ENCODE data around the gene INPP5D. TPM values are rescaled to one million over a fixed set of nuclear protein-coding genes. Genes with fewer than 3 reads are reported as not detected.

The INPP5D gene
- total RNA-seq, 1 donor from 2014 or later: 18.3 TPM

DNA sequence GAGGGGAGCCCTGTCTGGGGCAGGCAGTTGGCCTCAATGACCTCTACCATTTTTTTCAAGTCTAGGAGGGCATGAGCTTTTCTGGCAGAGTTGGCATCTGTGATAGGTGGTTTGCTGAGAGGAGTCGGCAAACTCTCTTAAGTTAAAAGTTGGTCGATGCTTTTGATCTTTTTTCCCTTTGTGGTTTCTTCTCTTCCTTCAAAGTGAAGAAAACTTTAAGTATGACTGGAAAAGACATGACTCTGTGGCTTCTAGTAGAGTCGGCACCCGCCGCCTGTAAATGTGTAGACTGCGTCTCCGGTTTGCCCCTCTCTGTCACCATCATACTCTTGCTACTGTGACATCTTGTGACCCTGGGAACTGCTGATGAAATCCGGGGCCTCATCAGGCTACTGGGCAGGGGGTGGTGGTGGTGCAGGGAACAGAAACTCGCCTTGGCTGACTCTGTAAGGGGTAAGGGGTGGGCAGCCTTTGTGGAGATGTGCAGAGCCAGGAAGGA lies 21.1 kb downstream of the INPP5D start:
- Mint-ChIP-seq H3K4me1 (ENCODE audit: unreplicated experiment) (no peaks in the 10 kb centered on the region), H3K4me3 (no peak overlapping the region), H3K27ac (no peak overlapping the region), H3K36me3 (no peaks in the 10 kb centered on the region), H3K9me3 (no peaks in the 10 kb centered on the region), H3K27me3 (peaks cover 7% of the 10 kb centered on the region)
- DNase-seq (ENCODE audit: extremely low spot score, unreplicated experiment): no peak
- TF ChIP-seq CTCF (conservative IDR thresholded peaks at IDR 0.05): no peak

DNA sequence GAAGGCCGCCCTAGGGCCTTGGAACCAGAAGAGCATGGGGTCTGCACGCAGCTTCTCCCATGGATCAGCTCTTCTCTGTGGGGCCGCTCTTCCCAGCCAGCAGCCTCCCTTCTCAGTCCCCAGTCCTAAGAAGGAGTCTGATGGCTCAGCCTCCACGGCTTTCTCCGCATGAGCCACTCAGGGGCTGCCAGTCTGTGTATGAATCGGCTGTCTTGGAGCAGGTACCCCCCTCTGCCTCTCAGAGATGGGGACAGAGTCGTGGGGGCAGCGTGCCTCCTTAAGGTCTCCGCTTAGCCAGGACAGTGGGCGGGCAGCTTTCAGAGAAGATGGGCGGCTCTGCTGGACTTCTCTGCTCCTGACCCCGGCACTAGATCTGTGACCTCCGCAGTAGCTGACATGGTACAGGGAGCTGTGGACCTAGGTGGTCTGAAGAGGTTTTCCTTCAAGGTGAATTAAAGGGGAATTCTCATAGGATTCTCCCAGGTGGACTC lies 21.6 kb downstream of the INPP5D start:
- peaks cover 7% of the 10 kb centered on the region for H3K27me3 Mint-ChIP-seq
- no peaks in the 10 kb centered on the region for H3K36me3 Mint-ChIP-seq
- TF ChIP-seq CTCF (conservative IDR thresholded peaks at IDR 0.05): no peak
- DNase-seq (ENCODE audit: extremely low spot score, unreplicated experiment): no peak
- no peaks in the 10 kb centered on the region for H3K4me1 Mint-ChIP-seq (ENCODE audit: unreplicated experiment)
- H3K9me3 Mint-ChIP-seq: no peaks in the 10 kb centered on the region
- no peak overlapping the region for H3K27ac Mint-ChIP-seq
- no peak overlapping the region for H3K4me3 Mint-ChIP-seq

GRCh38 chr2:233082222-233082930 lies 22.2 kb downstream of the INPP5D start:
- no peaks in the 10 kb centered on the region for H3K9me3 Mint-ChIP-seq
- TF ChIP-seq CTCF (conservative IDR thresholded peaks at IDR 0.05): no peak
- no peak overlapping the region for H3K4me3 Mint-ChIP-seq
- no peak for DNase-seq (ENCODE audit: extremely low spot score, unreplicated experiment)
- H3K27ac Mint-ChIP-seq: no peak overlapping the region
- no peaks in the 10 kb centered on the region for H3K36me3 Mint-ChIP-seq
- H3K27me3 Mint-ChIP-seq: peaks cover 7% of the 10 kb centered on the region
- no peaks in the 10 kb centered on the region for H3K4me1 Mint-ChIP-seq (ENCODE audit: unreplicated experiment)

DNA sequence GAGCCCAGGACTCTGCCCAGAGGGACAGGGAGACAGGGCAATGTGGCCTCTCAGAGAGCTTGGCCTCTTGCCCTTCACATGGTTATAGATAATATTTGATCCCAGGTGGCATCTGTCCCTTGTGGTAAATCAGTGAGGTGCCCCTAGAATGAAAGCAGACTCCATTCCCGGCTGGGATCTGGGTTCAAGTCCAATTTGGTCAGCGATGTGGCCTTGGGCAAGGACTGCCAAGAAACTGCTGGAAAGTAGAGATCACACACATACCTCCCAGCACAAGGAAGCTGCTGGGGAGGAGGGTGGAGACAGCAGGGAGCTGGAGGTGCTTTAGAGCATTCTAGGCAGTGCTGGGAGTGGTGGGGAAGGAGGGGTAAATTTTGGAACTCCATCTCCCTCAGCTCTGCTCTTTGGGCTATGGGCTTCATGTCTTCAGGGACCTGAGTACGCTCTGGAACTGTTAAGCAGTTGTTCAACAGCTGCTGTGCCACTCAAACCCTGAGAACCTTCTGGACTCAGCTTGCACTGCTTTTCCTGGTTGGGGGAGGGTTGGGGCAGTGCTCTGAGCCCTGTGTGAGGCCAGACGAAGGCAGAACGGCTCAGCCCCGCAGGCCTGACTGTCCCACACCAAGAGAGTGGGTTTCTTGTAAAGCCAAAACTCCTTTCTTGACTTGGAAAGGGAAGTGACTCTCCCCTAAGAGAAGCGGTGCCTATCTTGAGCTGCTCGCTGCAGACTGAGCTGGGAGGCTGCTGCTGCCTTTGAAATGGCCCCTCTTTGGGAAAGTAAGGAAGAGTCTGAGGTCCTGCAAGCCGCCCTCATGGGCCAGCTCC lies 23.0 kb downstream of the INPP5D start:
- peaks cover 7% of the 10 kb centered on the region for H3K27me3 Mint-ChIP-seq
- H3K4me3 Mint-ChIP-seq: no peak overlapping the region
- H3K27ac Mint-ChIP-seq: no peak overlapping the region
- no peaks in the 10 kb centered on the region for H3K4me1 Mint-ChIP-seq (ENCODE audit: unreplicated experiment)
- no peaks in the 10 kb centered on the region for H3K9me3 Mint-ChIP-seq
- no peak for DNase-seq (ENCODE audit: extremely low spot score, unreplicated experiment)
- no peaks in the 10 kb centered on the region for H3K36me3 Mint-ChIP-seq
- TF ChIP-seq CTCF (conservative IDR thresholded peaks at IDR 0.05): no peak

DNA sequence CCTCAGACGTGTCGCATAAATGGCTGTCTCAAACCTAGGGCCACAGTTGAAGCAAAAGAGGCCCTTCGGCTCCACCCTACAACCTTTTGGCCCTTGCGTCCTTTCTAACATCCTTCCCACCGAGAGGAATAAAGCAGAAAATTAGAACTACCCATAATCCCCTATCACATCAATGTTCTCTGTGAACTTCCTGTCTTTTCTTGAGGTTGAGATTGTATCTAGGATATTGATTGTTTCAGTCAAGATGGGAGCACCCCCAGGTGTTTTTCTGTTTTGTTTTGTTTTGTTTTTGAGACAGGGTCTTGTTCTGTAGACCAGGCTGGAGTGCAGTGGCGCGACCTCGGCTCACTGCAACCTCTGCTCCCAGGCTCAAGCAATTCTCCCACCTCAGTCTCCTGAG lies 23.6 kb downstream of the INPP5D start:
- H3K4me1 Mint-ChIP-seq (ENCODE audit: unreplicated experiment): no peaks in the 10 kb centered on the region
- no peaks in the 10 kb centered on the region for H3K36me3 Mint-ChIP-seq
- H3K9me3 Mint-ChIP-seq: no peaks in the 10 kb centered on the region
- H3K27me3 Mint-ChIP-seq: peaks cover 7% of the 10 kb centered on the region
- no peak overlapping the region for H3K27ac Mint-ChIP-seq
- TF ChIP-seq CTCF (conservative IDR thresholded peaks at IDR 0.05): no peak
- H3K4me3 Mint-ChIP-seq: no peak overlapping the region
- no peak for DNase-seq (ENCODE audit: extremely low spot score, unreplicated experiment)
